Stimulated activated CD4-positive, alpha-beta T cell treated with anti-CD3 and anti-CD28 coated beads, Interleukin-4, amount 100 ng/mL, for 48 hours (primary cell): ENCODE measurements around the gene DMD.

Source experiments
- DNase-seq, 2 donors: peaks; one replicate each; pipeline ENCODE4 v3.0.0-alpha.2; 2020; ENCODE audit warnings: low read depth in 2 of 2

The DMD gene

GRCh38 chrX:31714797-31715196 lies 1496.6 kb downstream of the DMD start:
- no peak for DNase-seq

GRCh38 chrX:31713120-31713519 lies 1498.2 kb downstream of the DMD start:
- no peak for DNase-seq

- DNase-seq, result no peak
Measured at GRCh38 chrX:31711166-31711565, 1500.2 kb downstream of the DMD start.

GRCh38 chrX:31708116-31708515 lies 1503.2 kb downstream of the DMD start:
- no peak for DNase-seq

GRCh38 chrX:31706466-31706865 lies 1504.9 kb downstream of the DMD start:
- DNase-seq, result no peak

- DNase-seq, result no peak
Measured at GRCh38 chrX:31705816-31706215, 1505.5 kb downstream of the DMD start.

GRCh38 chrX:31704938-31705337 lies 1506.4 kb downstream of the DMD start:
- DNase-seq, result no peak

GRCh38 chrX:31702222-31702621 lies 1509.1 kb downstream of the DMD start:
- DNase-seq, result no peak

- no peak for DNase-seq
Measured at GRCh38 chrX:31697294-31697916, 1513.9 kb downstream of the DMD start.

GRCh38 chrX:31679861-31680260 lies 1531.5 kb downstream of the DMD start:
- DNase-seq, result no peak

- DNase-seq, result no peak
Measured at GRCh38 chrX:31670245-31670644, 1541.1 kb downstream of the DMD start.

GRCh38 chrX:31665454-31665853 lies 1545.9 kb downstream of the DMD start:
- no peak for DNase-seq

- DNase-seq, result no peak
Measured at GRCh38 chrX:31663172-31663571, 1548.2 kb downstream of the DMD start.

- no peak for DNase-seq
Measured at GRCh38 chrX:31661280-31661810, 1550.0 kb downstream of the DMD start.

GRCh38 chrX:31658360-31658759 lies 1553.0 kb downstream of the DMD start:
- no peak for DNase-seq

- no peak for DNase-seq
Measured at GRCh38 chrX:31656013-31656412, 1555.3 kb downstream of the DMD start.

GRCh38 chrX:31653422-31653821 lies 1557.9 kb downstream of the DMD start:
- no peak for DNase-seq

- DNase-seq, result no peak
Measured at GRCh38 chrX:31652650-31653049, 1558.7 kb downstream of the DMD start.

- DNase-seq, result no peak
Measured at GRCh38 chrX:31649201-31649600, 1562.1 kb downstream of the DMD start.

GRCh38 chrX:31633349-31633748 lies 1578.0 kb downstream of the DMD start:
- no peak for DNase-seq

- no peak for DNase-seq
Measured at GRCh38 chrX:31629195-31629594, 1582.2 kb downstream of the DMD start.

- DNase-seq, result no peak
Measured at GRCh38 chrX:31609130-31609529, 1602.2 kb downstream of the DMD start.

GRCh38 chrX:31608638-31609037 lies 1602.7 kb downstream of the DMD start:
- no peak for DNase-seq

GRCh38 chrX:31606771-31607170 lies 1604.6 kb downstream of the DMD start:
- no peak for DNase-seq
